Measurements from ENCODE around the gene ELOVL6. TPM values are rescaled to one million over a fixed set of nuclear protein-coding genes. Genes with fewer than 3 reads are reported as not detected.

ELOVL6 gene
- total RNA-seq, 1 experiment from 2014 or later, result 23.5 TPM

GRCh38 chr4:110075083-110075738 lies 123.2 kb downstream of the ELOVL6 start:
- ChIA-PET POLR2A (interaction anchor here (1.1 kb wide), 1 partner anchor 29 kb away, joined by 3 read pairs; no protein-coding TSS in a partner anchor), CTCF (no interaction called here)
- no peaks in the 10 kb centered on the region for H3K9me3 Mint-ChIP-seq (ENCODE audit: unreplicated experiment)
- DNase-seq (ENCODE audit: unreplicated experiment), result no peak
- no peak overlapping the region for H3K4me3 Mint-ChIP-seq (ENCODE audit: unreplicated experiment)
- BruUV-seq (replicated peaks), result no TSS peak
- no peaks in the 10 kb centered on the region for H3K36me3 Mint-ChIP-seq (ENCODE audit: insufficient read depth, unreplicated experiment)
- TF ChIP-seq CTCF (IDR thresholded peaks at IDR 0.05; ENCODE audit: unreplicated experiment), result no peak
- H3K27me3 Mint-ChIP-seq (ENCODE audit: insufficient read depth, unreplicated experiment), result no peaks in the 10 kb centered on the region
- H3K27ac Mint-ChIP-seq (ENCODE audit: low read depth, unreplicated experiment), result no peak overlapping the region
- intact Hi-C loops (cut with micrococcal nuclease), result no loop called here
- no peaks in the 10 kb centered on the region for H3K4me1 Mint-ChIP-seq (ENCODE audit: insufficient read depth, unreplicated experiment)

GRCh38 chr4:110074570-110074969 lies 123.8 kb downstream of the ELOVL6 start:
- no peak overlapping the region for H3K4me3 Mint-ChIP-seq (ENCODE audit: unreplicated experiment)
- CTCF ChIA-PET, result no interaction called here
- no peaks in the 10 kb centered on the region for H3K9me3 Mint-ChIP-seq (ENCODE audit: unreplicated experiment)
- H3K27me3 Mint-ChIP-seq (ENCODE audit: insufficient read depth, unreplicated experiment), result no peaks in the 10 kb centered on the region
- no peak for DNase-seq (ENCODE audit: unreplicated experiment)
- TF ChIP-seq CTCF (IDR thresholded peaks at IDR 0.05; ENCODE audit: unreplicated experiment), result no peak
- no peak overlapping the region for H3K27ac Mint-ChIP-seq (ENCODE audit: low read depth, unreplicated experiment)
- no peaks in the 10 kb centered on the region for H3K4me1 Mint-ChIP-seq (ENCODE audit: insufficient read depth, unreplicated experiment)
- intact Hi-C loops (cut with micrococcal nuclease), result no loop called here
- no peaks in the 10 kb centered on the region for H3K36me3 Mint-ChIP-seq (ENCODE audit: insufficient read depth, unreplicated experiment)
- POLR2A ChIA-PET, result interaction anchor here (1.1 kb wide), 1 partner anchor 28 kb away, joined by 3 read pairs; no protein-coding TSS in a partner anchor
- BruUV-seq (replicated peaks), result no TSS peak

- H3K4me3 Mint-ChIP-seq (ENCODE audit: unreplicated experiment), result no peak overlapping the region
- ChIA-PET POLR2A (no interaction called here), CTCF (interaction anchor here (0.6 to 0.7 kb wide), 2 partner anchors 349 to 601 kb away, joined by 3 to 4 read pairs; no protein-coding TSS in a partner anchor)
- no peaks in the 10 kb centered on the region for H3K36me3 Mint-ChIP-seq (ENCODE audit: insufficient read depth, unreplicated experiment)
- no TSS peak for BruUV-seq (replicated peaks)
- no peaks in the 10 kb centered on the region for H3K4me1 Mint-ChIP-seq (ENCODE audit: insufficient read depth, unreplicated experiment)
- TF ChIP-seq CTCF (IDR thresholded peaks at IDR 0.05; ENCODE audit: unreplicated experiment), result no peak
- H3K27me3 Mint-ChIP-seq (ENCODE audit: insufficient read depth, unreplicated experiment), result no peaks in the 10 kb centered on the region
- intact Hi-C loops (cut with micrococcal nuclease), result no loop called here
- no peak overlapping the region for H3K27ac Mint-ChIP-seq (ENCODE audit: low read depth, unreplicated experiment)
- no peaks in the 10 kb centered on the region for H3K9me3 Mint-ChIP-seq (ENCODE audit: unreplicated experiment)
- DNase-seq (ENCODE audit: unreplicated experiment), result no peak
Measured at GRCh38 chr4:110073053-110073845, 125.2 kb downstream of the ELOVL6 start.

- no peak overlapping the region for H3K4me3 Mint-ChIP-seq (ENCODE audit: unreplicated experiment)
- no peaks in the 10 kb centered on the region for H3K36me3 Mint-ChIP-seq (ENCODE audit: insufficient read depth, unreplicated experiment)
- DNase-seq (ENCODE audit: unreplicated experiment), result no peak
- no peaks in the 10 kb centered on the region for H3K27me3 Mint-ChIP-seq (ENCODE audit: insufficient read depth, unreplicated experiment)
- H3K4me1 Mint-ChIP-seq (ENCODE audit: insufficient read depth, unreplicated experiment), result no peaks in the 10 kb centered on the region
- no peaks in the 10 kb centered on the region for H3K9me3 Mint-ChIP-seq (ENCODE audit: unreplicated experiment)
- ChIA-PET CTCF (interaction anchor here (0.6 to 1.9 kb wide), 2 partner anchors 22 to 55 kb away, joined by 3 to 11 read pairs; no protein-coding TSS in a partner anchor), POLR2A (no interaction called here)
- intact Hi-C loops (cut with micrococcal nuclease), result no loop called here
- no peak overlapping the region for H3K27ac Mint-ChIP-seq (ENCODE audit: low read depth, unreplicated experiment)
- TF ChIP-seq CTCF (IDR thresholded peaks at IDR 0.05; ENCODE audit: unreplicated experiment), result no peak
- no TSS peak for BruUV-seq (replicated peaks)
Measured at GRCh38 chr4:110071466-110071865, 126.9 kb downstream of the ELOVL6 start.

Measured in MCF 10A (cell line).